HCT116 (cell line): Measurements from ENCODE around the gene MYOF.

ENCODE experiments used
- CBX3 ChIP-seq: IDR thresholded peaks from 2 replicates; pipeline ENCODE4 v1.6.1; 2012; ENCODE audit warnings: low read depth
- CEBPB ChIP-seq: IDR thresholded peaks from 2 replicates; pipeline ENCODE4 v1.6.1; 2012; ENCODE audit warnings: low read depth
- CTCF ChIP-seq, 3 experiments: fragments of 200-600 bp in 1 of 3; sonication (generic) in 1 of 3; IDR thresholded peaks in 2 of 3; conservative IDR thresholded peaks in 1 of 3; 2 replicates each; pipeline ENCODE4 v1.5.1; 2012 to 2017; ENCODE audit warnings: low read depth in 2 of 3, low read length in 2 of 3, antibody characterized with exemption in 1 of 3, borderline replicate concordance in 1 of 3, control low read depth in 1 of 3, mild to moderate bottlenecking in 1 of 3, mixed read lengths in 1 of 3, mixed run types in 1 of 3, moderate library complexity in 1 of 3; ENCODE audit not compliant: insufficient read depth in 1 of 3
- ELF1 ChIP-seq: IDR thresholded peaks from 2 replicates; pipeline ENCODE4 v1.6.1; 2012; ENCODE audit warnings: low read depth, borderline replicate concordance
- EZH2 ChIP-seq: fragments of 200-600 bp; sonication (generic); IDR thresholded peaks from 2 replicates; pipeline ENCODE4 v1.6.1; 2017; ENCODE audit warnings: antibody characterized with exemption, mixed run types
- EZH2phosphoT487 ChIP-seq: fragments of 200-600 bp; IDR thresholded peaks from 2 replicates; pipeline ENCODE4 v1.6.1; 2018; ENCODE audit warnings: antibody characterized with exemption, borderline replicate concordance
- MAX ChIP-seq: IDR thresholded peaks from 2 replicates; pipeline ENCODE4 v1.6.1; 2012
- POLR2A ChIP-seq: IDR thresholded peaks from 2 replicates; pipeline ENCODE4 v1.7.0; 2011; ENCODE audit warnings: borderline replicate concordance; ENCODE audit not compliant: insufficient read depth, insufficient read length; ENCODE audit errors: extremely low read depth
- POLR2AphosphoS5 ChIP-seq: IDR thresholded peaks from 2 replicates; pipeline ENCODE4 v1.6.1; 2011; ENCODE audit warnings: mild to moderate bottlenecking, low read depth, low read length, moderate library complexity
- RAD21 ChIP-seq: IDR thresholded peaks from 2 replicates; pipeline ENCODE4 v1.6.1; 2012; ENCODE audit warnings: low read depth, mild to moderate bottlenecking
- REST ChIP-seq: IDR thresholded peaks from 2 replicates; pipeline ENCODE4 v1.6.1; 2012; ENCODE audit warnings: low read depth
- SIN3A ChIP-seq: IDR thresholded peaks from 2 replicates; pipeline ENCODE4 v1.6.1; 2012; ENCODE audit warnings: low read depth
- ZBTB33 ChIP-seq: IDR thresholded peaks from 2 replicates; pipeline ENCODE4 v1.6.1; 2011; ENCODE audit warnings: mild to moderate bottlenecking, low read length, moderate library complexity; ENCODE audit not compliant: insufficient replicate concordance; ENCODE audit errors: extremely low read depth
- ZNF274 ChIP-seq: fragments of 200-500 bp; sonication (Bioruptor generic); IDR thresholded peaks from 2 replicates; pipeline ENCODE4 v1.6.1; 2014; ENCODE audit warnings: mild to moderate bottlenecking, low read depth, low read length, inconsistent platforms

- no peak for TF ChIP-seq CTCF (IDR thresholded peaks at IDR 0.05 in 2 of 3, conservative IDR thresholded peaks at IDR 0.05 in 1 of 3; ENCODE audit: borderline replicate concordance in 1 of 3, insufficient read depth in 1 of 3, low read depth in 2 of 3, low read length in 2 of 3)
- TF ChIP-seq RAD21 = no peak
- no peak for TF ChIP-seq CBX3
- TF ChIP-seq POLR2A = no peak
- no peak for TF ChIP-seq EZH2
- no peak for TF ChIP-seq MAX
- no peak for TF ChIP-seq EZH2phosphoT487
- no peak for TF ChIP-seq REST
- TF ChIP-seq ELF1 = no peak
- no peak for TF ChIP-seq POLR2AphosphoS5
- no peak for TF ChIP-seq SIN3A
- TF ChIP-seq CEBPB = no peak
- TF ChIP-seq ZBTB33 = no peak
- TF ChIP-seq ZNF274 = no peak
Measured at GRCh38 chr10:93398528-93398927, 83.6 kb downstream of the MYOF start.
